Caco-2 (cell line): ENCODE data around the gene UQCC2. TPM values are rescaled to one million over a fixed set of nuclear protein-coding genes. Genes with fewer than 3 reads are reported as not detected.
A peak's percentile ranks its signal among the peaks of the same experiment; 100 is the strongest.

Experiments
- BruUV-seq: library from RNA; stranded (reverse); fragments of 400-500 nt; replicated peaks from 2 replicates; lab custom pipeline; 2021; lab: Mats Ljungman, UMichigan
- CTCF ChIA-PET: fragments of 300-600 bp; sonication (Branson Sonifier 250); formaldehyde crosslinking; loops from one replicate; lab custom pipeline; 2022; ENCODE audit warnings: antibody characterized with exemption; lab: Charles Lee
- POLR2A ChIA-PET: fragments of 300-600 bp; sonication (Branson Sonifier 250); formaldehyde crosslinking; loops from one replicate; lab custom pipeline; 2022; ENCODE audit warnings: antibody characterized with exemption; lab: Charles Lee
- DNase-seq, 2 experiments: peaks; one replicate each; pipeline versions ENCODE4 v3.0.0 to v3.0.0-alpha.2; 2020 to 2022
- H3K27me3 ChIP-seq: replicated peaks from 2 replicates; pipeline ENCODE4 v1.6.0; 2011; ENCODE audit warnings: low read length; ENCODE audit not compliant: control insufficient read depth, insufficient read depth
- H3K36me3 ChIP-seq: 2 replicates; pipeline ENCODE4 v1.5.1; 2011; ENCODE audit warnings: low read length; ENCODE audit not compliant: control insufficient read depth, insufficient read depth
- H3K4me1 ChIP-seq: fragments of 250-450 bp; sonication (Bioruptor Pico); 2 replicates; pipeline ENCODE4 v1.5.1; 2020; ENCODE audit warnings: mild to moderate bottlenecking
- H3K4me3 ChIP-seq: 2 replicates; pipeline ENCODE4 v1.5.1; 2011; ENCODE audit warnings: low read depth, mild to moderate bottlenecking, control low read depth, low read length
- H3K9me3 ChIP-seq: fragments of 250-450 bp; sonication (Bioruptor Pico); 2 replicates; pipeline ENCODE4 v1.5.1; 2020; ENCODE audit warnings: mild to moderate bottlenecking, moderate library complexity
- H3K27ac Mint-ChIP-seq: one replicate; pipeline ENCODE4 v1.8.0; 2022; ENCODE audit warnings: mixed read lengths; ENCODE audit not compliant: unreplicated experiment
- H3K27me3 Mint-ChIP-seq: one replicate; pipeline ENCODE4 v1.8.0; 2022; ENCODE audit warnings: mixed read lengths; ENCODE audit not compliant: insufficient read depth, unreplicated experiment
- H3K36me3 Mint-ChIP-seq: one replicate; pipeline ENCODE4 v1.8.0; 2022; ENCODE audit warnings: mild to moderate bottlenecking, mixed read lengths; ENCODE audit not compliant: insufficient read depth, unreplicated experiment
- H3K4me1 Mint-ChIP-seq: one replicate; pipeline ENCODE4 v1.8.0; 2022; ENCODE audit warnings: low read depth, mixed read lengths; ENCODE audit not compliant: unreplicated experiment
- H3K4me3 Mint-ChIP-seq: one replicate; pipeline ENCODE4 v1.8.0; 2022; ENCODE audit warnings: mild to moderate bottlenecking, moderate library complexity, mixed read lengths; ENCODE audit not compliant: unreplicated experiment
- H3K9me3 Mint-ChIP-seq: one replicate; pipeline ENCODE4 v1.8.0; 2022; ENCODE audit warnings: mixed read lengths; ENCODE audit not compliant: unreplicated experiment
- intact Hi-C: fragments of 100-400 bp; cut with micrococcal nuclease; formaldehyde crosslinking; loops from one replicate; pipeline ENCODE4 v1.10.0; 2022; ENCODE audit not compliant: unreplicated experiment
- total RNA-seq: library from RNA; stranded (reverse); gene quantifications from 2 replicates; pipeline ENCODE4 v1.2.3, GENCODE V29; 2022
- TF ChIP-seq, protein P1 (sequence below), 2 experiments: fragments of 200-600 bp in 1 of 2; IDR thresholded peaks; 1 replicate in 1 of 2; 2 replicates in 1 of 2; pipeline versions ENCODE4 v1.5.1 to v1.8.0; 2011 to 2022; ENCODE audit warnings: antibody characterized with exemption in 1 of 2, control low read depth in 1 of 2, inconsistent platforms in 1 of 2, low read depth in 1 of 2, low read length in 1 of 2, mild to moderate bottlenecking in 1 of 2, moderate library complexity in 1 of 2; ENCODE audit not compliant: insufficient read depth in 1 of 2, severe bottlenecking in 1 of 2, unreplicated experiment in 1 of 2

Gene UQCC2
- total RNA-seq, 1 experiment from 2014 or later, result 122 TPM

DNA sequence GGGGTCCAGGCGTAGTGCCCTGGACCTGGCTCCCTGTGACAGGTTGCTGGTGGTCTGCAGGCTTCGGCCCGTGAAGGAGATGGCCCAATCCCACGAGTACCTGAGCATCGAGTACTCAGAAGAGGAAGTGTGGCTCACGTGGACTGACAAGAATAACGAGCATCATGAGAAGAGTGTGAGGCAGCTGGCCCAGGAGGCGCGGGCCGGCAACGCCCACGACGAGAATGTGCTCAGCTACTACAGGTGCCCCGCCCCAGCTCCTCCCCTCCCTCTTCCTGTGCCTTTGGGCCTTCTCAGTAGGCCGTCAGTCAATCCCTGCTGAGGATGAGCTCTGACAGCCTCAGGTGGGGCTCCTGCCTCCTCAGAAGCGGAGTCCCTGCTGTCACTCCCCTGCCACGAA lies 42.6 kb downstream of the UQCC2 start:
- Histone ChIP-seq H3K4me1 (peaks cover 8% of the 10 kb centered on the region), H3K27me3 (no peaks in the 10 kb centered on the region), H3K9me3 (no peaks in the 10 kb centered on the region), H3K36me3 (peaks cover 5% of the 10 kb centered on the region), H3K4me3 (no peak overlapping the region)
- no peak overlapping the region for H3K4me3 Mint-ChIP-seq
- POLR2A ChIA-PET, result interaction anchor here (0.6 kb wide), 1 partner anchor 42 kb away, joined by 3 read pairs; no protein-coding TSS in a partner anchor
- peak overlapping the region; percentile 45 for H3K27ac Mint-ChIP-seq
- TF ChIP-seq, protein P1, sequence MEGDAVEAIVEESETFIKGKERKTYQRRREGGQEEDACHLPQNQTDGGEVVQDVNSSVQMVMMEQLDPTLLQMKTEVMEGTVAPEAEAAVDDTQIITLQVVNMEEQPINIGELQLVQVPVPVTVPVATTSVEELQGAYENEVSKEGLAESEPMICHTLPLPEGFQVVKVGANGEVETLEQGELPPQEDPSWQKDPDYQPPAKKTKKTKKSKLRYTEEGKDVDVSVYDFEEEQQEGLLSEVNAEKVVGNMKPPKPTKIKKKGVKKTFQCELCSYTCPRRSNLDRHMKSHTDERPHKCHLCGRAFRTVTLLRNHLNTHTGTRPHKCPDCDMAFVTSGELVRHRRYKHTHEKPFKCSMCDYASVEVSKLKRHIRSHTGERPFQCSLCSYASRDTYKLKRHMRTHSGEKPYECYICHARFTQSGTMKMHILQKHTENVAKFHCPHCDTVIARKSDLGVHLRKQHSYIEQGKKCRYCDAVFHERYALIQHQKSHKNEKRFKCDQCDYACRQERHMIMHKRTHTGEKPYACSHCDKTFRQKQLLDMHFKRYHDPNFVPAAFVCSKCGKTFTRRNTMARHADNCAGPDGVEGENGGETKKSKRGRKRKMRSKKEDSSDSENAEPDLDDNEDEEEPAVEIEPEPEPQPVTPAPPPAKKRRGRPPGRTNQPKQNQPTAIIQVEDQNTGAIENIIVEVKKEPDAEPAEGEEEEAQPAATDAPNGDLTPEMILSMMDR (IDR thresholded peaks at IDR 0.05; ENCODE audit: insufficient read depth in 1 of 2, low read depth in 1 of 2, low read length in 1 of 2, severe bottlenecking in 1 of 2, unreplicated experiment in 1 of 2), result no peak
- H3K4me1 Mint-ChIP-seq, result peaks cover 9% of the 10 kb centered on the region
- H3K9me3 Mint-ChIP-seq, result no peaks in the 10 kb centered on the region
- no peaks in the 10 kb centered on the region for H3K27me3 Mint-ChIP-seq
- CTCF ChIA-PET, result interaction anchor here (0.5 to 1.8 kb wide), 4 partner anchors 17 to 114 kb away, joined by 3 to 6 read pairs (median 6); partner anchors contain the start of gene UQCC2
- BruUV-seq, result no TSS peak
- H3K36me3 Mint-ChIP-seq, result peaks cover 16% of the 10 kb centered on the region
- intact Hi-C loops, result no loop called here
- DNase-seq, result peak; percentile 68 to 79

DNA sequence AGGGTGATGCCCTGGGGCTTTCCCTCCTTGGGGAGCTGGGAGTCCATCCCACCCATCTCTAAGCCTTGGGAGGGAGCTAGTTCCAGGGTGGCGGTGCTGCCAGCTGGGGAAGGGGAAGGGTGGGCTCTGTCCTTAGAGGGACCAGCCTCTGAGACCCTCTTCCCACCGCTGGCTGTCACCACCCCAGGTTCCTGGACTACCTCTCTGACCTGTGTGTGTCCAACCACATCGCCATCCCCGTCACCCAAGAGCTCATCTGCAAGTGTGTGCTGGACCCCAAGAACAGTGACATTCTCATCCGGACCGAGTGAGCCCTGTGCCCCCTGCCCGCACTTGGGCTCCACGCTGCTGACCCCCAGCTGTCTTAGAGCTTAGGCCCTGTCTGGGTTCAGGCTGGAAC lies 43.2 kb downstream of the UQCC2 start:
- Mint-ChIP-seq H3K27ac (peak overlapping the region; percentile 45), H3K4me3 (no peak overlapping the region), H3K4me1 (peaks cover 9% of the 10 kb centered on the region), H3K9me3 (no peaks in the 10 kb centered on the region), H3K36me3 (peaks cover 16% of the 10 kb centered on the region), H3K27me3 (no peaks in the 10 kb centered on the region)
- no peak for DNase-seq
- H3K36me3 ChIP-seq, result peaks cover 5% of the 10 kb centered on the region
- peaks cover 8% of the 10 kb centered on the region for H3K4me1 ChIP-seq
- H3K9me3 ChIP-seq, result no peaks in the 10 kb centered on the region
- POLR2A ChIA-PET, result no interaction called here
- TF ChIP-seq, protein P1 (IDR thresholded peaks at IDR 0.05; ENCODE audit: insufficient read depth in 1 of 2, low read depth in 1 of 2, low read length in 1 of 2, severe bottlenecking in 1 of 2, unreplicated experiment in 1 of 2), result no peak
- BruUV-seq, result no TSS peak
- CTCF ChIA-PET, result interaction anchor here (0.5 to 1.8 kb wide), 2 partner anchors 16 to 78 kb away, joined by 3 to 6 read pairs; no protein-coding TSS in a partner anchor
- no peaks in the 10 kb centered on the region for H3K27me3 ChIP-seq
- intact Hi-C loops, result no loop called here
- H3K4me3 ChIP-seq, result no peak overlapping the region

DNA sequence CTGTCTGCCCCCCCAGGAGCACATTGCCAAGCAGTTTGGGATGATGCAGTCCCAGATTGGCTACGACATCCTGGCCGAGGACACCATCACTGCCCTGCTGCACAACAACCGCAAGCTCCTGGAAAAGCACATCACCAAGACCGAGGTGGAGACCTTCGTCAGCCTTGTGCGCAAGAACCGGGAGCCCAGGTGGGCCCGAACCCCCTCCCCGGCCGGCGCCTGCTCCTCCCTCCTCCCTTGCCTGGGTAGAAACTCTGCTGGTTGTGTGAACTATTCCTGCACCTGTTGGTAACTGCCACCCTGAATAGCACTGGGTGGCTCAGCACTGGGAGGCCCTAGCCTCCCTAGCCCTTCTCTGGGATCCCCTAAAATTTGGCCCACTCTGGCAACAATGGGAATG lies 43.7 kb downstream of the UQCC2 start:
- Mint-ChIP-seq H3K9me3 (no peaks in the 10 kb centered on the region), H3K4me3 (no peak overlapping the region), H3K4me1 (peaks cover 9% of the 10 kb centered on the region), H3K27ac (no peak overlapping the region), H3K36me3 (peaks cover 16% of the 10 kb centered on the region), H3K27me3 (no peaks in the 10 kb centered on the region)
- H3K27me3 ChIP-seq, result no peaks in the 10 kb centered on the region
- TF ChIP-seq, protein P1 (IDR thresholded peaks at IDR 0.05; ENCODE audit: insufficient read depth in 1 of 2, low read depth in 1 of 2, low read length in 1 of 2, severe bottlenecking in 1 of 2, unreplicated experiment in 1 of 2), result no peak
- intact Hi-C loops, result no loop called here
- H3K9me3 ChIP-seq, result no peaks in the 10 kb centered on the region
- H3K4me1 ChIP-seq, result peaks cover 8% of the 10 kb centered on the region
- POLR2A ChIA-PET, result no interaction called here
- H3K4me3 ChIP-seq, result no peak overlapping the region
- no TSS peak for BruUV-seq
- H3K36me3 ChIP-seq, result peaks cover 5% of the 10 kb centered on the region
- no peak for DNase-seq
- CTCF ChIA-PET, result no interaction called here
